RPMI8226 (cell line): ENCODE measurements around the gene LARGE1.

Source experiments
- DNase-seq: peaks from one replicate; pipeline ENCODE4 v3.0.0-alpha.2; 2015

Gene LARGE1

GRCh38 chr22:33853200-33854097 is 66.8 kb downstream of the LARGE1 start:
- peak; percentile 84 for DNase-seq

- DNase-seq: no peak
Measured at GRCh38 chr22:33851821-33852384, 68.4 kb downstream of the LARGE1 start.

- DNase-seq: no peak
Measured at GRCh38 chr22:33851240-33851639, 69.0 kb downstream of the LARGE1 start.

- no peak for DNase-seq
Measured at GRCh38 chr22:33850724-33851123, 69.6 kb downstream of the LARGE1 start.

- no peak for DNase-seq
Measured at GRCh38 chr22:33850193-33850592, 70.1 kb downstream of the LARGE1 start.

GRCh38 chr22:33848251-33848650 is 72.0 kb downstream of the LARGE1 start:
- DNase-seq: no peak

GRCh38 chr22:33844273-33844672 is 76.0 kb downstream of the LARGE1 start:
- no peak for DNase-seq

GRCh38 chr22:33842421-33843094 is 77.7 kb downstream of the LARGE1 start:
- DNase-seq: peak; percentile 92

- DNase-seq: peak; percentile 78
Measured at GRCh38 chr22:33842006-33842354, 78.3 kb downstream of the LARGE1 start.

GRCh38 chr22:33841281-33842005 is 78.8 kb downstream of the LARGE1 start:
- DNase-seq: peak; percentile 47

- DNase-seq: no peak
Measured at GRCh38 chr22:33838644-33839043, 81.6 kb downstream of the LARGE1 start.

- no peak for DNase-seq
Measured at GRCh38 chr22:33837826-33838225, 82.5 kb downstream of the LARGE1 start.

GRCh38 chr22:33835265-33835664 is 85.0 kb downstream of the LARGE1 start:
- DNase-seq: no peak

- DNase-seq: peak; percentile 37
Measured at GRCh38 chr22:33832558-33833151, 87.6 kb downstream of the LARGE1 start.

GRCh38 chr22:33831651-33832050 is 88.6 kb downstream of the LARGE1 start:
- DNase-seq: no peak

GRCh38 chr22:33831207-33831606 is 89.1 kb downstream of the LARGE1 start:
- no peak for DNase-seq

- peak; percentile 84 for DNase-seq
Measured at GRCh38 chr22:33829546-33830280, 90.6 kb downstream of the LARGE1 start.

GRCh38 chr22:33828302-33828701 is 92.0 kb downstream of the LARGE1 start:
- peak; percentile 81 for DNase-seq

- no peak for DNase-seq
Measured at GRCh38 chr22:33825761-33826160, 94.5 kb downstream of the LARGE1 start.

- DNase-seq: no peak
Measured at GRCh38 chr22:33823552-33823951, 96.7 kb downstream of the LARGE1 start.

- no peak for DNase-seq
Measured at GRCh38 chr22:33821290-33821689, 99.0 kb downstream of the LARGE1 start.

GRCh38 chr22:33819743-33820142 is 100.5 kb downstream of the LARGE1 start:
- no peak for DNase-seq
